Epidermal melanocyte (primary cell): ENCODE data around the gene CCNF.
"Not testable (repeated sequence)": the region's sequence is repeated elsewhere in the genome, so short reads cannot be mapped to it uniquely, and the experiment has no call there.

Experiments used
- DNase-seq: peaks from one replicate; pipeline ENCODE4 v3.0.0; 2011; ENCODE audit warnings: low spot score; ENCODE audit not compliant: insufficient read length

The CCNF gene

GRCh38 chr16:2429034-2429770 is at the start of gene CCNF:
CCNF (plus strand) TSS chr16:2429447; CDS start chr16:2429482, 35 bp downstream.
- peak; percentile 93 for DNase-seq

GRCh38 chr16:2383501-2383900 is 45.7 kb upstream of the CCNF start:
- DNase-seq = no peak

GRCh38 chr16:2384426-2384825 is 44.8 kb upstream of the CCNF start:
- DNase-seq = no peak

GRCh38 chr16:2385190-2385836 is 43.9 kb upstream of the CCNF start:
- DNase-seq = no peak

GRCh38 chr16:2385982-2386381 is 43.3 kb upstream of the CCNF start:
- not testable (repeated sequence) for DNase-seq

- DNase-seq = no peak
Observed at GRCh38 chr16:2386990-2387389, 42.3 kb upstream of the CCNF start.

- DNase-seq = no peak
Observed at GRCh38 chr16:2388139-2388874, 40.9 kb upstream of the CCNF start.

GRCh38 chr16:2388875-2389433 is 40.3 kb upstream of the CCNF start:
- DNase-seq = no peak

- no peak for DNase-seq
Observed at GRCh38 chr16:2392025-2392424, 37.2 kb upstream of the CCNF start.

- DNase-seq = no peak
Observed at GRCh38 chr16:2398520-2398919, 30.7 kb upstream of the CCNF start.

GRCh38 chr16:2404099-2404498 is 25.1 kb upstream of the CCNF start:
- no peak for DNase-seq

- no peak for DNase-seq
Observed at GRCh38 chr16:2415085-2415484, 14.2 kb upstream of the CCNF start.

GRCh38 chr16:2420035-2420434 is 9.2 kb upstream of the CCNF start:
- DNase-seq = no peak

- DNase-seq = no peak
Observed at GRCh38 chr16:2422123-2422867, 7.0 kb upstream of the CCNF start.

- DNase-seq = no peak
Observed at GRCh38 chr16:2424061-2425007, 4.9 kb upstream of the CCNF start.

- no peak for DNase-seq
Observed at GRCh38 chr16:2425008-2425518, 4.2 kb upstream of the CCNF start.

GRCh38 chr16:2425825-2426430 is 3.3 kb upstream of the CCNF start:
- DNase-seq = no peak

GRCh38 chr16:2426941-2427361 is 2.3 kb upstream of the CCNF start:
- DNase-seq = no peak

- DNase-seq = no peak
Observed at GRCh38 chr16:2427526-2427925, 1.7 kb upstream of the CCNF start.
